Activated CD8-positive, alpha-beta memory T cell treated with anti-CD3 and anti-CD28 coated beads, Interleukin-2, amount 50 U/mL, for 1 hour (primary cell): ENCODE measurements around the gene LSM3.

ENCODE experiments used
- DNase-seq: peaks from one replicate; pipeline ENCODE4 v3.0.0-alpha.2; 2020; ENCODE audit errors: extremely low read depth

Gene LSM3

DNA sequence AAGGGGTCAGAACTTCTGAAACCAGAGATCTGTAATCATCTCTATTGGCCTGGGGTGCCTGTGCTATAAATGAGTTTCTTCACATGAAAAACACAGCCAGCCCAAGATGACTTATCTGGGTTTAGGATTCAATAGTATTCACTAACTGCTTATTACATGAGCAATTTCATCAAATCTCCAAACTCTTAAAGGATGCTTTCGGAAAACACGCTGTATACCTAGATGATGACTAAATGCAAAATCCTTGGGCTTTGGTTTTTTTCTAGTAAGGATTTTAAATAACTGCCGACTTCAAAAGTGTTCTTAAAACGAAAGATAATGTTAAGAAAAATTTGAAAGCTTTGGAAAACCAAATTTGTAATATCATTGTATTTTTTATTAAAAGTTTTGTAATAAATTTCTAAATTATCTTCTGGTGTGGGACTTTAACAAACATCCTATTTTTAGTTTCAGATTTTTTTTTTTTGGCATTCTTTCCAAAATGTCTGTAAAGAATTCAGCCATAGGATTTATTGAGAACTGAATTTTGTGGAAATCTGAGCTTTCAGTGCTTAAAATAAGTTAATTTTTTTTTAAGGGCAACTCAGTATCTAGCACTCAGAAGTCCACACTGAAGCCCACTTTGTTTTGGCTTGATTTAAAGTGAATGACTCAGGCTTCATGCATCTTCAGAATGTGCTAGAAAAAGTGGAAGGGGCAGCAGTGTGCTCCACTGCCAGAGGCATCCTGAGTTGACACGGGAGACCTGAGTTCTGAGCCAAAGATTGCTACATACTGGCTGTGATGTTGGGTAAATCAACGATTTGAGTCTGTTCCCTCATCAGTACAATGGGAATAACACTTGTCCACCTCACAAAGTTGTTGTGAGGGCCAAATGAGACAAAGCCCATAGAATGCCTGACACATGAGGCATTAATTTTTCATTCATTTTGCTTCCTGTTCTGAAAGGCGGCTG lies 35.1 kb upstream of the LSM3 start:
- DNase-seq: no peak

DNA sequence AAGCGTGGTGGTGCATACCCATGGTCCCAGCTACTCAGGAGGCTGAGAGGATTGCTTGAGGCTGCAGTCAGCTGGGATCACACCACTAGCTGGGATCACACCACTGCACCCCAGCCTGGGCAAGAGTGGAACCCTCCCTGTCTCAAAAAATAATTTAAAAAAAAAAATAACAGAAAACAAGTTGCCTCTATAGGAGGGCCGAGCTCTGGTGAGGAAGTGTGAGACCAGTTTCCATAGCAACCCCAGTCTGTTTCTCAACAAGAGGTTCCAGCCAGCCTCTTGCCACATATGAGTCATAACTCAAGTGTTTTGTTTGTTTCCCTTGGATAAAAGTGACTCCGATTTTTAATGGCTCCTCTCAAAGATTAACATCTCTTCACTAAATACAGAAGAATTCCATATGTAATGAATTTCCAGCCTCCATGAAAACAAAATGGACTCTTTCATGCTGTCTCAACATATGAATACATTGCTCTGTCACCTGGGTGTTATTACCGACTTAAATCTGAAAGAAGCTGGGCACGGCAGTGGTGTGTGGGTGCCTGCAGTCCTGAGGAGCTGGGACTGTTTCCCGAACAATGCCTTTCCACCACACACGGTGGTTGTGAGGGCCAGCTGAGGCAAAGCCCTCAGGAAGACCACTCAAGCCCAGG lies 34.1 kb upstream of the LSM3 start:
- peak; percentile 74 for DNase-seq

DNA sequence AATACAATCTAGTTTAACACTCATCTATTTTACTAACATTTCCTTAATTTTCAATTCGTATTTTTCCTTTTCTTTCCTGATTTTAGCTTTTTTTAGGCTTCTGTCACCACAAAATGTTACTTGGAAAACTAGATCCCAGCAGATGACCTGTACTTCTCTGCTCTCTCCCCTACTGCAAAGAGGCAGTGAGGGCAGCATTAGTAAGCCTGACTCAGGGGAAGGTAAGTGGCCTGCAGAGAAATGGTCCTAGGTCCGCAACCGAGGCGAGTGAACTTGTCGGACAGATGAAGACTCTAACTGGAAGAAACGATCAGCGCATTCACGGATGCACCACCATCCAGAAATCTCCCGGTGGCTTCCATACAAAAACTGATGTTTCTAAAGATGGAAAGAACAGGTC lies 33.4 kb upstream of the LSM3 start:
- DNase-seq: no peak

DNA sequence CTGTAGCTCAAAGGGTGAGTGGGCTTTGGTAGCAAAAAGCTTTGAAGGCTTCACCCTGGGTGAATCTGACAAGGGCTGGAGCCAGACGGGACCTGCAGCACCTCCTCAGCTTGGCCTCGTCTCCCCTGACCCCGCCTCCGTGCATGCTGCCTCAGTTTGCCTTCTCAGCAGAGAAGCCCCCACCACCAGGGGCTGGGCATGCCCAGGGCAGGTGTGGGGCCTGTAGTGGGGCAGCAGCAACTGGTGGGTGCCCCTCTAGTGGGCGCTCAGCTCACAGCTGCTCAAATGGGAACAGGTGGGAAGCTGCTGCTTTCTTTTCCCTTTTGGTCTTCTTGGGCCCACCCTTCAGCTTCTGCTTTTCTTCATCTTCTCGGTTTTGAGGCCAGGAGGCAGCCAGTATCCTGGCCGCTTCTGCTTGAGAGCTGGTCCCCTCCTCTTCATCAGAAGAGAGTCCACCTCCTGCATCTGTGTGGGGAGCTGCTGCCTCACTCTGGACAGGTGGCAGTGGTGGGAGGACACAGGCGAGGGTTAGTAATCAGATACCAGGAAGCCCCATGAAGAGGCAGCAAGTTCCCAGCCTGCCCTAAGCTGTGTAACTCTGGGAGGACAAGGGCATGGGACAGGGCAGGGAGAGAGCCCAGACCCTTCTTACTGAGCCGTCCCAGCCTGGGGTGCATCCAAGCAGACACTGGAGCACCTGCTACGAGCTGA lies 32.8 kb upstream of the LSM3 start:
- DNase-seq: no peak

DNA sequence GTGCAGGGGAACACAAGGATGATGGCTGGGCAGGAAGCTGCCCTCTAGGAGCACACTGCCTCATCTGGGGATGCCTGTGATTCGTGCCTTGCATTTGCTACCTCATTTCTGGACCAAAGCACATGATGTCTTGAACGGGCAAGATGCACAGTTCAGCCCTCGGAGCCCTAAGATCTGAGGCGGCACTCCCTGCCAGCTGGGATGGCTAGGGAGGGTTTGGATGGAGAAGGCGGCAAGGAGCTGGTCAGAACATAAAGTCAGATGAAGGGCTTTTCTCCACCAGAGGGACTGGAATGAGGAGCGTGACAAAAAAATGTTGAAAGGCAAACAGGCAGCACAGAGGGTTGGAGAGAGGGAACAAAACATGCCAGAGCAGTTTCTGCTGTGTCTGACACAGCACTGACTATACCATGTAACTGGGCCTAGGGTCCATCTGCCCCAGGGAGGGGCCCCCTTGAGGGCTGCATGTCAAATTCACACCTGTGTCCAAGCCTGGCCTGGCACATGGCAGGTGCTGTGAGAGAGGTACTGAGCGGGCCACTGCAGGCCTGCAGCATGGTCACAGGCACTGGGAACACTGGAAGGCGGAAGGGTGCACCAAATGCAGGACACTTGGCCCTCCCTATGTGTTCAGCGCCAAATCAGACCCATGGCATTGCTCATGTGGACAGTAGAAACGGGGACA lies 32.1 kb upstream of the LSM3 start:
- DNase-seq: no peak

DNA sequence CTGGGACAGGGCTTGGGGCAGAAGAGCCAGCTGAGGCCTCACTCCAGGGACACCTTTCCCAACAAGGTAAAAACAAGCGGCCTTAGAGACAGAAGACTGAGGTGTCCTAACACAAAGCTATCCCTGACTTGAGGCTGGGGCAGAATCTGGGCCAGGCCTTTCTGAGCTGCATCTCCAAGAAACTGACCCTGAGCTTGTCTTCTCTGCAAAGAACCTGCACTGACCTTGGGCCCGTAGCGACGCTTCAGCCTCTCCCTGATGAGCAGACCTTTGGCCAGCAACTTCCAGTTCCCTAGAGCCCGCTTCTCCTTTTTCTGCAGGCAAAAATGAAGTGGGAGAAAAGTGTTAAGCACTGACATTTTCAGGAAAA lies 31.6 kb upstream of the LSM3 start:
- DNase-seq: no peak

DNA sequence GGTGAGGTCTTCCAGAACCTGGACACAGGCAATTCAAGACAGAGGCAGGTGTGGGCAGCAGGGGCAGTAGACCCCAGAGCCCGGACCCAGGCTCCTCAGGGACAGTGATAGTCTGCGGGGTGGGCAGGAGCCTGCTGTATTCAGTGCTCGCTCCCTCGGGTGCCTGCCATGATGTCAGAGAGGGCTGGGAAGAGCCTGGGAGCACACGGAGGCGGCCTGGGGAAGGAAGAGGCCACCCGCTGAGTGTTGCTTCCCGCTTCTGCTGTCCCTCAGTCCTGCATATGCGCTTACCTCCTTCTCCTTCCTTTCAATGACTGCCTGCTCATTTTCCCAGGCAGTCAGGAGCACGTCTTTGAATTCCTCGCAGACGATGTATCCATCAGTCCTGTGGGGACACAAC lies 31.0 kb upstream of the LSM3 start:
- DNase-seq: no peak

DNA sequence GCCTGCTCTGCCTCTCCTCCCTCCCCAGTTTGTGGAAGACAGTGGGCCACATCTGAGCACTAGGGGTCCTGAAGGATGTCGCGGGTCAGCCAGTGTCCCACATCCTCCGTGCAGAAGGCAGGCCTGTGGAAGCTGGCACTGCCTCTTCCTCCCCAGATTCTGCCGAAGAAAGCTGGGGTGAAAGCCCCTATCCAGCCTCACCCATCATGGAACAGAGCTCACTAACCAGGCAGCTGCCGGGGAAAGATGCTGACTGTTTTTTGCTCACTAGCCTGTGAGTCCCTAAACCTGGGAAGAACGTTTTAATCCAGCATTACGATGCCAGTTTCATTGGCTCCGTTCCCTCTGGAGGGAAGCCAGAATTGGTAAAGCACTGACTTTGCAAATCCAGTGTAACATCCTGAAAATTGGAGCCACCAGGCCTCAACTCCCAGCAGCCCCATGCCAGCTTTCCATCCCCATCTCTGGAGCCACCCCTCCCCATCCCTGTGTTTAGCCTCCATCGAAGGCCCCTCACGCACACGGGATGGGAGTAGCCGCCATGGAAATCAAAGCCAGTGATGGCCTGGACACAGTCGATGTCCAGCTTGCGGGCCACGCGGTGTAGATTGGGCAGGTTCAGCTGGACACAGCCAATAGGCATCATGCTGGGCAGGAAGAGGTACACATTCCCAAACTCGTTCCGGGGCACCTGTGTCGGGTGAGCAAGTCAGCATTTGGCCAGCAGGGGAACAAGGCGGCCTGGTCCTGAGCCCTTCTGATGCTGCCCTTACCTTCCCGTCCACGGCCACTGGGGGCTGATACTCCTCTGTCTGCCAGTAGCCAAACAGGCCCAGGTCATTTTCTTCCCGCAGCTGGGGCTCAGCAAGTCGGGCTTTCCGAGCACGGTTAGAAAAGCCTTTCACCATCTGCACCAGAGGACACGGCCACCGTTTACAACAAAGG lies 30.3 kb upstream of the LSM3 start:
- DNase-seq: no peak

DNA sequence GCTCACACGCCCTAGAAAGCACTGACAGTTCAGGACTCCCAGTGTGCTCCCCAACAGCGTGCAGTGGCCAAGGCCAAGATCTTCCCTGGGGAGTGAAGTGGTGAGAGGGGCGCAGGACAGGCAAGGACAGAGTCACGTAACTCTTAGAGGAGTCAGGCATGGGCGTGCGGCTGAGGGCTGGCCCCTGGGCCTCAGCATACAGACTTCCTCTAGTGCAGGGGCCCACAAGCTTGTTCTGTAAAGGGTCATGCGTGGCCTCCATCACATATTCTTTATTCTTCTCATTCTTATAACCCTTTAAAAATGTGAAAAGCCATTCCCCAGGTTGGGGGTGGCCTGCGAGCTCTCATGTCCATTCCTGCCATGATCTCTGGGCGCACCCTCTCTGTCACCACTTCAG lies 28.5 kb upstream of the LSM3 start:
- DNase-seq: no peak

DNA sequence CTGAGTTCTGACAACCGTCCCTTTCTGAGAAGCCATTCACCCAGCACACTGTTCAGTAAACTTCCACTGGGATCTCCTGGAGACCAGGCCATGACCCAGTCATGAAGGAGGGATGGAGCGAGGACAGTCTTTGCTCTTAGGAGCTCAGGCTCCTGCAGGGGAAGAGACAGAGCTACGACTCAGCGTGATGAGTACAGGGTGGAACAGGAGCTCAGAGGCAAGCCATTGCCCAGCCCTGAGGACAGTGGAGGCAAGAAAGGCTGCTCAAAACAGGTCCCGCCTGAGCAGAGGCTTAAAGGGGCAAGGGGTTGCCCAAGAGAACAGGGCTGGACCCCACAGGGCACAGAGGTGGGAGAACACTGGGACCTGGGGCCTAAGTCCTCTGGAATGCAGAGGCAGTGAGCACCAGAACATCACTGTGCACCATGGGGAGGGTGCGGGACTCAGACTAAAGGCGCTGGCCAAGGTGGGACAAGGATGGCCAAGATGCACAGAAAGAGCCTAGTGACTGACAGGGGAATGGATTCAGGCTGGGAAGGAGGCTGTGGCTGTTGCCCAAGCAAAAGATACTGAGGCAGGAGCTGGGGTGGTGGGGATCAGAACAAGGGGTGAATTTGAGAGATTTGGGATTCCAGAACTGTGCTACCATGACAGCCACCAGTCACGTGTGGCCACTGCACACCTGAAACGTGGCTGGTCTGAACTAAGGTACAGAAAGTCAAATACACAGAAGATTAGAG lies 28.0 kb upstream of the LSM3 start:
- no peak for DNase-seq

DNA sequence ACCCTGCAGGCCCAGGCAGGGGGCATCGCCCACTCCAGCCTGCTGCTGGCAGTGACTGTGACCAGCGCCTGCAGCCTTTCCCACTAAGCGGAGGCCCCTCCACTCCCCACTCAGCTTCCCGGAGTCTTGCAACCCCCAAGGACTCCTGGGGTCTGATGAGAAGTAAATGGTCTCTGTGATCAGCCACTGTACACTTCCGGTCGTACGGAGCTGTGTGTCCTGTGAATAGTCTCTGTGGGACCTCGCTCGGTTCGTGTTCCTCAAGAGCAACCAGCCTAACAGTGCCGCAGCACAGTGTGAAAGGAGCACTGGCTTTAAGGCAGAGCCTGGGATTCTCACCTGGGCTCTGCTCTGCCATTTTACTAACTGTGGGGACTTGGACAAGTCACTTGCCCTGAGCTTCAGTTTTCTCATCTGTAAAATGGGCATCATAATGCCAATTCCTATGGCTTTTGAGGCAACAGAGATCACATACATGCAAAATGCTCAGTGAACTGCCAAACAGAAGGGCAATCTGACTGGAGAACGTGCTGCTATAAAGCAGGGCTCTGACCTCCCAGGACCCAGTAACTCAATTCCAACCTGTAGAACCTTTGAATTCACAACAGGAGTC lies 27.0 kb upstream of the LSM3 start:
- DNase-seq: no peak

DNA sequence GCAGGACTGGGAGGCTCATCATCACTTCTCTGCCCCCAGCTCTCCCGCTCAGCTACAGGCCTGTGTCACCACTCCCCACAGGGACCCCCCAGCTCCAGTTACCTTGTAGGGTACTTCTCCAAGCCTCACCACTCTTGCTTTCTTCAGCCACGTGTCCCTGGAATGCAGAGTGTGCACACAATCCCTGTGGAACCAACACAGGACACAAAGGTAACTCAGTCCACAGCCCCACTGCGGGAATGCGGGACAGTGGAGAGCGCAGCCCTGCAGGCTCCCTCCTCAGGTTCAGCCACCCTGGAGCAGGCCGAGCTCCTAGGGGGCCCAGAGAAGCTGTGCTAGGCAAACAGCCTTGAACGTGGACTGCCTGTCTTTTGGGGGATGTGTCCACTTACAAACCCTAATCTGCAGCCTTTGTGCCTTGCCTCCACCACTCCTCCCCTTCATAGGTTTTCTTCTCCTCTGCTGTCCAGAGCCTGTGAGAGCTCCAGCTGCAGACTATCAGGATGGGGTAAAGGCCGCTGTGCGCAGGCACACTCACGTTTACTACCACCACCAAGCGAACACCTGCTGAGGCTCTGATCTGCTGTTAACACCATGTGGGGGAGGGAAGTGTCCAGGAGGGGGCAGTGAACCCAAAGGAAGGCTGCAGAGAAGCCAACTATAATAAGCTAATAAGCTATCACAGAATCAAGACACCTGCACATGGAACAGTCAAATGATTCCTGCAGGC lies 26.2 kb upstream of the LSM3 start:
- DNase-seq: no peak

DNA sequence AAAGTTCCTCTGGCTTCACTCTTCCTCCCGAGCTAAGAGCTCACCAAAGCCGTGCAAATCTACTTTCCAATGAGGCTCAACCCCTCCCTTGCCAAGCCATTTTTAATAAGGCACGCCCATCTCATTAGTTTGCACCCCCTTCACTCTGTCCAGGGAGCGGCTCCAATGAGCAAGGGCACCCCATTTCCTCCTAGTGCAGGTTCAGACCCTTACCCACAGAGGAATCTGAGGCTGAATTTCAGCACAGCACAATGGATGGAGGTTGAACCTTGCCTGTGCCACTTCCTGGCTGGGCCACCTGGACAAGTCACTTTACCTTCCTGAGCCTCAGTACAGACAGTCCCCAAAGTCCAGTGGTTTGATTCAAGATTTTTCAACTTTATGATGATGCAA lies 25.7 kb upstream of the LSM3 start:
- no peak for DNase-seq

DNA sequence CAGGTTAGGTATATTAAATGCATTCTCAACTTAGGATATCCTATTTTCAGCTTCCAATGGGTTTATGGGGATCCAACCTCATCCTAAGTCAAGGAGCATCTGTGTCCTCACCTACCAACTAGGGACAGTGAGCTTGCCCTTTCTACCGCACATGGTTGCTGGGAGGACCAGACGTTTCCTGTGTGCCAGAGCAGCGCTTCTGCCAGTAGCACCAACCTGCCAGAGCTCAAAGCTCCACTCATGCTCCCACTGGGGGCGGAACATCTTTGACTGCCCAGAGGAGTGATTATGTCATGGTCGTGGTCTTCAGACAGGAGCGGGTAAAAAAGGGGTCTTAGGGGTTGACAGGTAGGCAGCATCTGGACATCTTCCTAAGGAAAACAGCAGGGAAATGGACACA lies 25.0 kb upstream of the LSM3 start:
- no peak for DNase-seq

DNA sequence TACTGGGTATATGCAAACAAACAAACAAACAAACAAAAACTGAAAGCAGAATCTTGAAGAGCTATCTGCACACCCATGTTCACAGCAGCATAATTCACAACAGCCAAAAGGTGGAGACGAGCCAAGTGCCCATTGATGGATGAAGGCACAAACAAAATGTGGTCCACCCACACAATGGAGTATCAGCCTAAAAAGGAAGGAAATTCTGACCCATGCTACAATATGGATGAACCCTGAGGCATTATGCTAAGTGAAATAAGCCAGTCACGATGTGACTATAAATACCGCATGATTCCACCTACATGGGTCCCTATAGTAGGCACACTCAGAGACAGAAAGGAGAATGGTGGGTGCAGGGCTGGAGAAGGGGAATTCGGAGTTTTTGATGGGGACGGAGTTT lies 24.3 kb upstream of the LSM3 start:
- no peak for DNase-seq

DNA sequence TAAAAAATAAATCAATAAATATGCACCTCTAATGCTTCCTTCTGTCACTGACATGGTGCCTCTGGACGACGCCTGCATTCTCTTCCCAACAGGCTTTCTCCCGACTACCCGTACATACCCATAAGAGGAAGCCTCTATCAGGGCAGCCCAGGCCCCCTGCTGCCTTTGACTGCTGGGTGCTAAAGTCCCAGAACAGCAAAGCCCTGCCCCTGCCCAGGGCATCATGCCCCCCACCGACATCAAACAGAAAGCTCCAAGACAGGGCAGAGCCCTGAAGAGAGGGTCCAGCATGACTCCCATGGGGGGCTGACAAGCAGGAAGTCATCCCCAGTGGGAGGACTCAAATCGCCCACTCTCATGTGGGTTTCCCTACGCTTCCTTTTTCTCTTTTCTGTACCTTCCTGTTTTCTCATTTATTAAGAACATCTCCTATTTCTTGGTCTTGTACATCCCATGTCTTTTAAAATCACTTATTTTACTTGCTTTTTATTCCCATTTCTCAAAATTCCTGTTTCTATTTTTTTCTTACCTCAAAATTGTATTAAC lies 23.6 kb upstream of the LSM3 start:
- no peak for DNase-seq

DNA sequence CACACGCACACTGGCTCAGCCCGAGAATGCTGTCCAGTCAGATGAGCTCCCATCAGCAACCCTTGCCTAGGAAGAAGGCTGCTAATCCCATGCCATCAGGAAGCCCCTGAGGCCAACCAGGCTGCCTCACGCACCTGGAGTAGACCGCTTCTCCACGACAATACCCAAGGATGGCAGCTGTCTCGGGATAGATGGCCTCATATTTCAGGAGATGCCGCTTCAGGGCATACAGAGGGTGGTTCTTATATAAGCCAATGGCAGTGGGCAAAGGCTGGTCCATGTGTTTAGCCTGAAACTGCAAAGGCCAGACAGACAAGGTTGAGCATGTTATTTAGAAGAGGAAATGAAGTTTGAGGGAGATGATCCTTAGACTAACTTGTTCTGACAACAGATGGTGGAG lies 22.4 kb upstream of the LSM3 start:
- no peak for DNase-seq

DNA sequence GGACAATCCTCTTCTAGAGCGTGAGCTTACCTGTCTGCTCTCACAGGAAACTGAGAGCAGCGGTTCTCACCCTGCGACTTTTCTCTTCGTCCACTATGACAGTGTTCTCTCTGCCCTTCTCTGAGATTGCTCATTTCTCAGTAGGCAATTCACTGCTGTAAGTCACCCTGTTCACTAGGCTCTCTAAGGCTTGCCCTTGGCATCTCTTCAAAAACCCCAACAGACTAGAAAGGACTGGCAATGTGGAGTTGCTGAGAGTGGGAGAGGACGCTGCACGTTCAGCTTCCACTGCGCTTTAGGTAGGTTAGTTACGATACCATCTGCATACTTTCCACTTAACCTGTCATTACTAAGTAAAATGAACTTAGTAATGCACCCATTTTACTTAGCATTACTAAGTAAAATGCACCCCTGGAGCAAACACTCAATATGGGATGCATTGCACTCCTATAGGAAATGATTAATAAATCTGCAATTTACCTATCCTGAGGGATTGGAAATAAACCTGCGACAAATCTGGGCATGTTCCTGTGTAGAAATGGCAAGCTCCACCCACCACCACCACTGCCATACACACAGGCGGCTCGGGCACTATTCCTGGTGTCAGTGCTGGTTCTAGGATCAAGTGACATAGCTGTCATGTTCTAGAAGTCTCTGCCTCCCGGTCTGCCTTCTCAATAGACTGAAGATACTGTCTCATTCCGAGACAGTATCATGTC lies 21.6 kb upstream of the LSM3 start:
- DNase-seq: no peak
